HG03039 (cell line): ENCODE data around the gene SLC2A8.

Experiments
- ATAC-seq: cut with Tn5 transposase; IDR thresholded peaks from one replicate; pipeline ENCODE4 v1.9.1; 2021; ENCODE audit warnings: mild to moderate bottlenecking, moderate library complexity; ENCODE audit not compliant: unreplicated experiment

SLC2A8 gene

DNA sequence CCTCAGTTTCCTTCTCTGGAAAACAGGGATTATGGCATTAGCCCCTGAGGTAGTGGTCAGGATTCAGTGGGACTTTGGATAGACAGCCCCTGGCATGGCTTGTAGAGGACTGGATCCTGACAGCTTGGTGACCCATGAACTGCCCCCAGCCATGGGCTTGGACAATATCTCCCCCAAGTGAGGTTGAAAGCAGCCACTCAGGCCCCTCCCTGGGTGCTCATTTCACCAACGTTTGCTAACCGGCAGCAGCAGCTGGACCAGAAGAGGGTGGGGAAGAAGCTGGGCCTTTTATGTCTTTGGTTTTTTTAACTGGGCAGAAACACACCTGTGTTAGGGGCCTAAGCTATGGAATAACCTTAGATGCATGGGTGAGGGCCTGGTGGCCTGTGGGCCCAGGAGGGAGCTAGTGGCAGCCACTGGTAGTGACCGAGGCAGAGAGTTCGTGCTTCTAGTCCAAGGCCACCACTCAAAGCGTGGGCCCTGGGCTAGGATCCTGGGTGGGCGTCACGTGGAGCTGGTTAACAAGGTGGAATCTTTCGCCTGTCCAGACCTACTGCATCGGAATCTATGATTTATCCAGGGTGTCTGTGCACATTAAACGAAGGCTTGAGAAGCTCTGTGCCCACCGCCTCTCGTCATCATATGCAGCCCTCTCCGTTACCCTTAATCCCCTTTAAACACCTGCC is 1.9 kb downstream of the SLC2A8 start:
- no peak for ATAC-seq

DNA sequence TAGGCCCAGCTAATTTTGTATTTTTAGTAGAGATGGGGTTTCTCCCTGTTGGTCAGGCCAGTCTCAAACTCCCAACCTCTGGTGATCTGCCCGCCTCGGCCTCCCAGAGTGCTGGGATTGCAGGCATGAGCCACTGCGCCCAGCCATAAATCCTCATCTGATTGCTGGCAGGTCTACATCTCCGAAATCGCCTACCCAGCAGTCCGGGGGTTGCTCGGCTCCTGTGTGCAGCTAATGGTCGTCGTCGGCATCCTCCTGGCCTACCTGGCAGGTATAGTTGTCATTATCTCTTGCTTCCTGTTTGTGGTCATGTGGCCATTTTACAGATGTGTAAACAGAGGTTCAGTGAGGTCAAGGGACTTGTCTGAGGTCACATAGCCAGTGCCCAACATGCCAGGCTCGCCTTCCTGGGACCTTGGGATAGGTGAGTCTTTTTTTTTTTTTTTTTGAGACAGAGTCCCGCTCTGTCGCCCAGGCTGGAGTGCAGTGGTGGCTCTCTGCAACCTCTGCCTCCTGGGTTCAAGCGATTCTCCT is 2.8 kb downstream of the SLC2A8 start:
- ATAC-seq, result no peak

DNA sequence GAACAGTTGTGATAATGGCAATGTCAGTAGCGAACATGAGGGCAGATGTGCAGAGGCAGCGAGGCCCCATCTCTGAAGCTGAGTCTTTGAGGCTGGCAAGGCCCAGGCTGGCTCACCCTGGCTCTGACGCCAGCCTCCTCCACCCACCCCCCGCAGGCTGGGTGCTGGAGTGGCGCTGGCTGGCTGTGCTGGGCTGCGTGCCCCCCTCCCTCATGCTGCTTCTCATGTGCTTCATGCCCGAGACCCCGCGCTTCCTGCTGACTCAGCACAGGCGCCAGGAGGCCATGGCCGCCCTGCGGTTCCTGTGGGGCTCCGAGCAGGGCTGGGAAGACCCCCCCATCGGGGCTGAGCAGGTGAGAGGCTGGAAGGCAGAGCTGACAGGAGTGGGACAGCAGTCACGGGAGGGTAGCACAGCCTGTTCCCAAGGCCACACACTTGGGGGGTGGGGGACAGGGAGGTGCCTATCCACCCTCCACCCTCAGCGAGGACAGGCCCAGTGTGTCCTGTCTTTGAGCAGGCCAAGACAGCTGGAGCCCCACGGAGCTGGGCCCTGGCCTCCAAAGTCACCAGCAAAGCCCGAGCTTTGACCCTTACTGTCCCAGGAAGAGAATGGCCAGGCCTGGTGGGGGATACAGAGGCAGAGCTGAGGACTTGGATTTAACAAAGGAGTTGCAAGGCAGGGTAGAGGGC is 5.6 kb downstream of the SLC2A8 start:
- ATAC-seq, result no peak

DNA sequence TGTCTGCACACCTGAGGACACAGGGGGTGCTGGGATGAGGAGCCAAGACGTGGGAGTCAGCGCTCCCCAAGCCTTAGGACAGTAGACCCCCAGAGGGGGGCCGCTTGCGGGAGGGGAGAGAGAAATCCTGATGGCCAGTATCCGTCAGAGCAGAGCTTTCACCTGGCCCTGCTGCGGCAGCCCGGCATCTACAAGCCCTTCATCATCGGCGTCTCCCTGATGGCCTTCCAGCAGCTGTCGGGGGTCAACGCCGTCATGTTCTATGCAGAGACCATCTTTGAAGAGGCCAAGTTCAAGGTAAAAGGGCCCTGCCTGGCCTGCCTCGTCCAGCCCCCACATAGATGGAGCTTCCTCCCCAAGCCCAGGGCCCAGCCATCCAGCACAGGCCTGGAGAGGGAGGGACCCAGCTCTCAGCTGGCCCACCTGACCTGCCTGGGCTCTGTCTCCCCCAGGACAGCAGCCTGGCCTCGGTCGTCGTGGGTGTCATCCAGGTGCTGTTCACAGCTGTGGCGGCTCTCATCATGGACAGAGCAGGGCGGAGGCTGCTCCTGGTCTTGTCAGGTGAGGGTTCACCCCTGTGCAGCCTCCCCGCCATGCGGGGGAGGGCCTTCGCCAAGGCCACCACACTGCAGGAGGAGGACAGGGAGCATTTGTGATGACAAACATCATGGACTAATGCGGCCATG is 6.7 kb downstream of the SLC2A8 start:
- ATAC-seq, result no peak

DNA sequence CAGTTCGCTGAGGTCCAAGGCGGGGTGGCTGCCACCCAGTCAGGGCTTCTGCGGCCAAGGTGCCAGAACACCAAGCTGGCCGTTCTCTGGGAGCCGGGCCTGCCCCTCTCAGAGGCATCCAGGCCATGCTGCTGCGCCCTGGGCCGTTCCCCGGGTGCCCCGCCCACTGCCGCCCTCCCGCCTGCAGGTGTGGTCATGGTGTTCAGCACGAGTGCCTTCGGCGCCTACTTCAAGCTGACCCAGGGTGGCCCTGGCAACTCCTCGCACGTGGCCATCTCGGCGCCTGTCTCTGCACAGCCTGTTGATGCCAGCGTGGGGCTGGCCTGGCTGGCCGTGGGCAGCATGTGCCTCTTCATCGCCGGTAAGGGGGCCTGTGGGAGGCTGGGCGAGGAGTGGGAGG is 7.7 kb downstream of the SLC2A8 start:
- no peak for ATAC-seq

DNA sequence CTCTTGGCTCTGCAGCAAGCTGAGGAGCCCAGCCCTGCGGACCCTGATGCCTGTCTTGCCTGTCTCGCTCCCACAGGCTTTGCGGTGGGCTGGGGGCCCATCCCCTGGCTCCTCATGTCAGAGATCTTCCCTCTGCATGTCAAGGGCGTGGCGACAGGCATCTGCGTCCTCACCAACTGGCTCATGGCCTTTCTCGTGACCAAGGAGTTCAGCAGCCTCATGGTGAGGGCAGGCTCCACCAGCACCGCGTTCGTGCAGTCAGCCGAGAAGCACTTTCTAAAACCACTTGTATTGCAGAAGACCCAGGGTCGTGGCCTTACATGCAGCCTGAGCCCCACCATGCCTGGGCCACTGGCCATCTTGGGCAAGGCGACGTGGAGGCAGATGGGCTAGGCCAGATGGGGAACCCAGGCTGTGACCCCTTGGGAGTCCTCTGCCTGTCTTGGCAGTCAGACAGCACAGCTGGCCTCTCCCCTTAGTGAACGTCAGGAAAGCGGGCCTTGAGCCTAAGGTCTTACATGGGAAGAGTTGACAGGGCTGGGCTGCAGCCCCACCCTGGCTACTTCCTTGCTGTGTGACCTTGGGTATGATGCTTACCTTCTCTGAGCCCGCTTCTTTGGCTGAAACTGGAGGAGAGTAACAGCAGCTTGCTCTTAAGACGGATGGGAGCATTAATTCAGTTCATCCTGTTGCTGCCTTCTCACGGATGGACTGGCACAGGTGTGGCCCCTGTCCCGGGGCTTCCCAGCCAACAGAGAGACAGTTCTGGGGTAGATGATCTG is 8.6 kb downstream of the SLC2A8 start:
- no peak for ATAC-seq

DNA sequence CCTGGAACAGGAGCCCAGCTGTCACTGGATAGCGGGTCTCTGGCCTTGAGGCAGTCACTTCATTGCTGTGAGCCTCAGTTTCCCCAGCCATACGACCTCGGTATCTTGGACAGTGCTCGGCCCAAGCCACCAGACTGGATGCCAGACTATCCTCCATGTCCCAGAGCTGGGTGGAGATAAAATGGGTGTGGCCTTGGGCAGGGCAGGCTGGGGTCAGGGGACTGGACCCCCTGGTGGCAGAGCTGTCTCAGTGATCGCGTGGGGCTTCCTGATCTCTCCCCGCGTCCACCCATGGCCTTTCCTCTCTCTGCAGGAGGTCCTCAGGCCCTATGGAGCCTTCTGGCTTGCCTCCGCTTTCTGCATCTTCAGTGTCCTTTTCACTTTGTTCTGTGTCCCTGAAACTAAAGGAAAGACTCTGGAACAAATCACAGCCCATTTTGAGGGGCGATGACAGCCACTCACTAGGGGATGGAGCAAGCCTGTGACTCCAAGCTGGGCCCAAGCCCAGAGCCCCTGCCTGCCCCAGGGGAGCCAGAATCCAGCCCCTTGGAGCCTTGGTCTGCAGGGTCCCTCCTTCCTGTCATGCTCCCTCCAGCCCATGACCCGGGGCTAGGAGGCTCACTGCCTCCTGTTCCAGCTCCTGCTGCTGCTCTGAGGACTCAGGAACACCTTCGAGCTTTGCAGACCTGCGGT is 10.0 kb downstream of the SLC2A8 start:
- ATAC-seq, result no peak

DNA sequence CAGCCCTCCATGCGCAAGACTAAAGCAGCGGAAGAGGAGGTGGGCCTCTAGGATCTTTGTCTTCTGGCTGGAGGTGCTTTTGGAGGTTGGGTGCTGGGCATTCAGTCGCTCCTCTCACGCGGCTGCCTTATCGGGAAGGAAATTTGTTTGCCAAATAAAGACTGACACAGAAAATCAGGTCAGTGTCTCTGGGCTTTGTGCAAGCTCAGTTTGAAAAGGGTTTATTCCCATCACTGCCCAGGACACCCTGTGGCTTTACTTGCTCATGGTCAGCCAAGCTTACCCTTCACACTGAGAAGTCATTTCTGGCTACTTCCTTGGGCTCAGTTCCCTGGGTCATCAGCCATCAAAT is 10.5 kb downstream of the SLC2A8 start:
- ATAC-seq, result no peak

DNA sequence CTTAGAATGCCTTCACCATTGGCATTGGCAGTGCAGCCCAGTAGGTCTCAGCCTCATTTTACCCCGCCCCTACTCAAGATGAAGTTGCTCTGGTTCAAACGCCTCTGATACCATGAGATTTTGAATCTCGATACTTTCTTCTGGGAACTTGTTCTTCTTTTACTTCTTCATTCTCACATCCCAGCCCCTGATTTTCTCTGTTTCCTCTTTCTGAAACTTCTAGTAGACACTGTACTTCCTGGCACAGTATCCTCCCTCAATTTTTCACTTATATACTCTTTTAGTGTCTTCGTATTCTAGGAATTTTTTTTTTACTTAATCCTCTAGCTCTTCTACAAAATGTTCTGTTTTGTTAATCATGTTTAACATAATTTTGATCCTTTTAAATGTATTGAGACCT is 14.2 kb downstream of the SLC2A8 start:
- ATAC-seq, result no peak

DNA sequence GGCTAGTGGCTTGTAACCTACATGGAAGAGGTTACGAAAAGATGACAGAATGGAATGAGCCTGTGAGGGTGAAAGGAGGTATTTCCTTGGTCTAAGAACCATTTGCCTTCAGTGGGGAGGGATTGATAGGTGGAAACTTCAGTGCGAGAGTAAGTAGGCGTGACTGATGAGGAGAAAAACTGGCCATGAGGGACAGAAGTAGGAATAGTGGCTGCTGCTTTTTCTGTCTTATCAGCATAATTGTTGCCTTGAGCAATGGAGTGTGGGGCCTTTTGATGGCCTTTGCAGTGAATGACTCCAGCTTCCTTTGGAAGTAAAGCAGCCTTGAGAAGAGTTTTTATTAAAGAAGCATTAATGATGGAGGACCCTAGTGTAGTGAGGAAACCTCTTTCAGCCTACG is 18.2 kb downstream of the SLC2A8 start:
- no peak for ATAC-seq

DNA sequence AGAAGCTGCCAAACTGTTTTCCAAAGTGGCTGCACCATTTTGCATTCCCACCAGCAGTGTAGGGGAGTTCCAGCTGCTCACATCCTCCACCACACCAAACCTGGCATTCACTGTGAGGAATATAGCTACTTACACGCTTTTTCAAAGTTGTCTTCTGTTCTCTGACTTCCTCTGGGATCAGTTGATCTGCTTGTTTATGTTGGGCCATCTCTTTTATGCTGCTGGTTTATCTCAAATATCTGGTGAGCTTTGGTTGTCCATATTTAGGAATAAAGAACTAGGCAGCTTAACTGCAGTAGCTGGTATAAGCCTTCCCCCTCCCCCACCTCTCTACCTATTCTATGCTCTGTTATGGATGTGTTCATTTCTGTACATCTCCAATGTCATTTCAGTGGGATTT is 18.7 kb downstream of the SLC2A8 start:
- no peak for ATAC-seq

DNA sequence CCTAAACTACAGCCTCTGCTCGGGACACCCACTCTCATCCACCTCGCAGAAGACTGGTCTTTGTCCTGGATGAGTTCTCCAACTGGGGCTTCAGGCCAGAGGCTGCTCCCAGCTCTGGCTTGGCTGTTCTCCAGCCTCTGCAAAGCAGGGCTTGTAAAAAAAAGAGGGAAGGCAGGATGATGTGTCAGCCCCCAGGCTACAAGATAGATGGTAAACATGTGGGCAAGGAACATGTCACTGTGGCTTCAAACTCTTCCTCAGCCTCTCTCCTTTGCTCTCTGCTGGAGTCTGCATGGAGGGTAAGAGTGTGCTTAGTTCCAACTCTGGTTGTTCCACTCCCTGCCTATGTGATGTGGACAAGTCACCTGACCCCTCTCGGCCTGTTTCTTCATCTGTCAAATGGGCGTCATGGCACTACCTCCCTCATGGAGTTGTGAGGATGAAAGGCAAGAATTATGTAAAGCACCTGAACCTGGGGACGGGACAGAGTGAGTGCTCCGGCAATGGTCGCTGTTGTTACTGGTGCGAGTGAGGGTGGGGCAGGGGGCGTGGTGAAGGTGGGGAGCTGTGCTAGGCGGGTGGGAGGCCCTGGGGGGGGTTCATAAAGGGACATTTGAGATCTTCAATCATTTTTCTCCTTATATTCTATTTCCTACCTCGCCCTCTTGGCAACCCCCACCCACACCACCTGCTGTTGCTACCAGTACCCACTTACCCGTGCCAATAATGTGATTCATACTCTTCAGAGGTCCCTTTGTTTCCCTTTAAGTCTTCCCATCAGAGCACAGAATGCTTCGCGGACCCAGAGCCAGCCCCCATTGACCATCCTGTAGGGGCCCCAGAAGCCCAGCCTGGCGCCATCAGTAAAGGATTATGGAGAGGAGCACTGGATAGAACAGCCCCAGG is 20.4 kb downstream of the SLC2A8 start:
- ATAC-seq, result no peak

DNA sequence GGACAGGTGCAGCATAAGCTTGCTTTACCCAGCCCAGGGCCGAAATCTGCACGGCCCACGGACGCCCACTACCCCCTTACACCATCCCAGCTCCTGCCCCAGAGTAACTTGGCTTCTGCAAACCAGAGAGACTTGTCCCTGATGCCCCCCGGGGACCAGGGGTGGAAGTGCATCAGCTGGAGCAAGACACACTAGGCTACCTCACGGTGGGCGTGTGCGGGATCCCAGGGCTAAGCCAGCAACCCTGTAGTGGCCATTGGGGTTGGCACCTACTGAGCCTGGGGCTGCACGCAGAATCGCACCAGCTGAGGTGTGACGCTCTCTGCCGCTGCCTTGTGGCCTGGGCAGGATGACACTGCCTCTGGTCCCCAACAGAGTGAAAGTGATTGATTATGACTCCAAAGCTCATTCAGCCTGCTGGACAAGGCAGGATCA is 21.1 kb downstream of the SLC2A8 start:
- ATAC-seq, result no peak

DNA sequence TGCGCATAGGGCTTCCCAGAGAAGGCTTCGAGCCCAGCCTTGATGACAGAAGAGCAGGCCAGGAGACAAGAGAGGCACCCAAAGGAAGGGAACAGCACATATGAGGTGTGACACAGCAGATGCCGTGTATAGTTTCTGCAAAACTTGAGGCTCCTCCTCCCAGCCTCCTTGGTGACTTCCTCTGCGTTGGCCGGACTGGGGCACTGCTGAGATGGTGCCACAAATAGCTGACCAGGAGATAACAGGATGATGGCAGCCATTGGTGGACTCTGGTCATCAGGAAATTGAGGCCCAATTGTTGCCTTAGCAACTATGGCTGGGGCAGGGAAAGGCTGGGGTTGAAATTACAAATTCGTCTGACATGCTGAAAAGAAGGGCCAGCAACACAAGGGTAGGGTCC is 22.4 kb downstream of the SLC2A8 start:
- ATAC-seq, result no peak

DNA sequence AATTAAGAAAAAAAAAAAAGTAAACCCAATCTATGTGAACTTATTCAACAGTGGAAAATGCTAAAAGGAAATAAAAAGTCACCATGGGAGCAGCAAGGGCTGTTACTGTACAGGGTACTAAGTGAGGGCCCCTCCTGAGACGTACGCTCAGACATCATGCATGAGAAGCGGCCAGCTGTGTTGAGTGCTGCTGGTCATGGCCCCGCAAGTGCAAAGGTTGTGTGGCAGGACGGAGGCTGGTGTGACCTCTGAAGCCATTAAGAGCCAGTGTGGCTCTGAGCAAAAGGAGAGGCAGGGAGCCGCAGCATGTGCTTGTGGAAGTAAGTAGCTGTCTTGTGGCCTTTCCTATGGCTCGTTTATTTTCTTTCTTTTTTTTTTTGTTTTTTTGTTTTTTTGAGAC is 24.1 kb downstream of the SLC2A8 start:
- ATAC-seq, result no peak

DNA sequence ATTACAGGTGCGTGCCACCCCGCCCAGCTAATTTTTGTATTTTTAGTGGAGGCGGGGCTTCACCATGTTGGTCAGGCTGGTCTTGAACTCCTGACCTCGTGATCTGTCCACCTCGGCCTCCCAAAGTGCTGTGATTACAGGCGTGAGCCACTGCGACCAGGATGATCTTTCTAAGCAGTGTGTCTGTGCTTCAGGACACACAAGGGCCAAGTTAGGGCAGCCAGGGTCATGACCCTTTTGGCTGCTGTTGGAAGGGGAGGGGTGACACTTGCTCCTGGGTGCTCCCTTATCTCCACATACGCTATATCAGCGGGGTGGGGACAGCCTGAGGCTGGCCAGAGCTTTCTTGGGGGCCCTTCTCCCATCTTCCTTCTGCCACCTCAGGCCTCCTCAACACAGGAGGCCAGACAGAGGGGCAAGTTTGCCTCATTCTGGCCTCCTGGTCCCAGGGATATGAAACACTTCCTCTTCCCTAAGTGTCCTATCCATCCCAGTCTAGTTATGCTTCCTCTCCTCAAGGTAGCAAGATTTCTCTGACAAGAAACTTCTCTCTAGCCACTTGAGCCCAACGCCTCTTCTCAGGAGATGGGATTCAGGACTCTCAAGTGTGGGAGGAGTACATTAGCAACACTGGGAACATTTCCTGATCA is 25.3 kb downstream of the SLC2A8 start:
- ATAC-seq, result no peak

DNA sequence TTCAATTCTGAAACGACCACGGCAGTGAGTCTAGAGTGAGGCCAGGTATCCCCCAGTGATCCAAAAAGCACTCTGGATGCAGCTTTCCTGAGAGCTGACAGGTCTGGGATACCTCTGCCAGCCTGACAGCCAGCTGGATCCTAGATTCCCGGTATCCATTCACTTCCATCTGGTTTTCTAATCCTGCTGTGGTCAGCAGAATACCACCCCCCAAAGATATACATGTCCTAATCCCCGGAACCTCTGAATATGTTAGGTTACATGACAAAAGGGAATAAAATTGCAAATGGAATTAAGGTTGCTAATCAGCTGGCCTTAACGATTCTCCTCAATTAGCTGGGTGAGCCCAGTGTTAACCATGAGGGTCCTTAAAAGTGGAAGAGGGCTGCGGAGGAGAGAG is 25.8 kb downstream of the SLC2A8 start:
- ATAC-seq, result no peak

DNA sequence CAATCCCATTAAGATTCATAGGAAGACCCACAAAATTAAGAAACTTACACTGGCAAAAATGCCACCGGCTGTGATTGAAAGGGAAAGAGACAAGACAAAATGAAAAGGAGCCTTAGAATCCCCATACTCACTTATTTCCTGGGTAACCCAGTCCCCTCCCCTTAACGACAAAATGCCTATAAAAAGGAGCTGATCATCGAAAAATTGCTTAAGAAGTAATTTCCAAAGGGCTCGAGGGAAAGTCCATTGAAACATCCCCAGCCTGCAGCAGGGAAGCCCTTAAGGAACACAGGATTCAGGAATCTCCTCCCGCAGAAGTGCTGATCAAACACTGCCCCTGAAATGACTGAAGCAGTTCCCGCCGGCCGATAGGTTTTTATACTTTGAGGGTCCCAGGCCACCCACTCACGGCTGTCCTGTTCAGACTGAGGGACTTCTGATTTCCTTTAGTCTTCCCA is 26.5 kb downstream of the SLC2A8 start:
- ATAC-seq, result no peak
